GM12874 (cell line): ENCODE results near the gene AMIGO3.

ENCODE experiments used
- CTCF ChIP-seq: IDR thresholded peaks from 2 replicates; pipeline ENCODE4 v1.5.1; 2011; ENCODE audit warnings: low read depth, mild to moderate bottlenecking, control low read depth, low read length, moderate library complexity; ENCODE audit not compliant: insufficient read depth

Gene AMIGO3

GRCh38 chr3:49719214-49719884 lies at the start of gene AMIGO3:
TSS of gene AMIGO3 (minus strand) at chr3:49719684. CDS start at chr3:49719465, 219 bp downstream.
- peak; percentile 87 for TF ChIP-seq CTCF

- no peak for TF ChIP-seq CTCF
Measured at GRCh38 chr3:49763981-49764380, 44.5 kb upstream of the AMIGO3 start.

GRCh38 chr3:49761661-49762060 lies 42.2 kb upstream of the AMIGO3 start:
- no peak for TF ChIP-seq CTCF

- TF ChIP-seq CTCF, result no peak
Measured at GRCh38 chr3:49759226-49759625, 39.7 kb upstream of the AMIGO3 start.

- no peak for TF ChIP-seq CTCF
Measured at GRCh38 chr3:49757197-49757596, 37.7 kb upstream of the AMIGO3 start.

- no peak for TF ChIP-seq CTCF
Measured at GRCh38 chr3:49756036-49756435, 36.6 kb upstream of the AMIGO3 start.

- no peak for TF ChIP-seq CTCF
Measured at GRCh38 chr3:49754536-49754935, 35.1 kb upstream of the AMIGO3 start.
